ENCODE data around the gene WASF2.

DNA sequence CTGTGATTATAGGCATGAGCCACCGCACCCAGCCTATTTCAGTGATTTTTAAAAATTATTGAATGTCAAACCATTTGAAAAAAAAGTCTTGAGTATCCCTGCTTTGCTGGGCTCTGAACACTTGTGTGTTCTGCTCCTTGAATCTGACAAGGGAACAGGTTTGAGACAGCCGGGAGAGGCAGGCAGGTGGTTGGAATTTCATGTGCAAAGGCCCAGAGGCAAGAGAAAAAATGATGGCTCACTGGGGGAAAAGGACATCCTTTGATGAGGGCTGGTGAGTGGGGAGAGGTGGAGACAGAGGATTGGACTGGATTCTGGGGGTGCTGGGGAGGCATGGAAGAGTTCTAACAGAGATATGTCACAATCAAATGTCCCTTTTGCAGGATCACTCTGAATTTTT, 13.1 kb upstream of the WASF2 start:
- TF ChIP-seq, protein P1, sequence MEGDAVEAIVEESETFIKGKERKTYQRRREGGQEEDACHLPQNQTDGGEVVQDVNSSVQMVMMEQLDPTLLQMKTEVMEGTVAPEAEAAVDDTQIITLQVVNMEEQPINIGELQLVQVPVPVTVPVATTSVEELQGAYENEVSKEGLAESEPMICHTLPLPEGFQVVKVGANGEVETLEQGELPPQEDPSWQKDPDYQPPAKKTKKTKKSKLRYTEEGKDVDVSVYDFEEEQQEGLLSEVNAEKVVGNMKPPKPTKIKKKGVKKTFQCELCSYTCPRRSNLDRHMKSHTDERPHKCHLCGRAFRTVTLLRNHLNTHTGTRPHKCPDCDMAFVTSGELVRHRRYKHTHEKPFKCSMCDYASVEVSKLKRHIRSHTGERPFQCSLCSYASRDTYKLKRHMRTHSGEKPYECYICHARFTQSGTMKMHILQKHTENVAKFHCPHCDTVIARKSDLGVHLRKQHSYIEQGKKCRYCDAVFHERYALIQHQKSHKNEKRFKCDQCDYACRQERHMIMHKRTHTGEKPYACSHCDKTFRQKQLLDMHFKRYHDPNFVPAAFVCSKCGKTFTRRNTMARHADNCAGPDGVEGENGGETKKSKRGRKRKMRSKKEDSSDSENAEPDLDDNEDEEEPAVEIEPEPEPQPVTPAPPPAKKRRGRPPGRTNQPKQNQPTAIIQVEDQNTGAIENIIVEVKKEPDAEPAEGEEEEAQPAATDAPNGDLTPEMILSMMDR (IDR thresholded peaks at IDR 0.05) = no peak
- TF ChIP-seq POLR2A (IDR thresholded peaks at IDR 0.05) (no peak), POLR2AphosphoS5 (IDR thresholded peaks at IDR 0.05) (no peak)

Data from breast epithelium (tissue), 3 donors.